ENCODE results near the gene CAMKK1. TPM values are rescaled to one million over a fixed set of nuclear protein-coding genes. Genes with fewer than 3 reads are reported as not detected.
A peak's percentile ranks its signal among the peaks of the same experiment; 100 is the strongest.

The CAMKK1 gene
- total RNA-seq, 2 experiments from 2014 or later, result 3.4 to 4.0 TPM

DNA sequence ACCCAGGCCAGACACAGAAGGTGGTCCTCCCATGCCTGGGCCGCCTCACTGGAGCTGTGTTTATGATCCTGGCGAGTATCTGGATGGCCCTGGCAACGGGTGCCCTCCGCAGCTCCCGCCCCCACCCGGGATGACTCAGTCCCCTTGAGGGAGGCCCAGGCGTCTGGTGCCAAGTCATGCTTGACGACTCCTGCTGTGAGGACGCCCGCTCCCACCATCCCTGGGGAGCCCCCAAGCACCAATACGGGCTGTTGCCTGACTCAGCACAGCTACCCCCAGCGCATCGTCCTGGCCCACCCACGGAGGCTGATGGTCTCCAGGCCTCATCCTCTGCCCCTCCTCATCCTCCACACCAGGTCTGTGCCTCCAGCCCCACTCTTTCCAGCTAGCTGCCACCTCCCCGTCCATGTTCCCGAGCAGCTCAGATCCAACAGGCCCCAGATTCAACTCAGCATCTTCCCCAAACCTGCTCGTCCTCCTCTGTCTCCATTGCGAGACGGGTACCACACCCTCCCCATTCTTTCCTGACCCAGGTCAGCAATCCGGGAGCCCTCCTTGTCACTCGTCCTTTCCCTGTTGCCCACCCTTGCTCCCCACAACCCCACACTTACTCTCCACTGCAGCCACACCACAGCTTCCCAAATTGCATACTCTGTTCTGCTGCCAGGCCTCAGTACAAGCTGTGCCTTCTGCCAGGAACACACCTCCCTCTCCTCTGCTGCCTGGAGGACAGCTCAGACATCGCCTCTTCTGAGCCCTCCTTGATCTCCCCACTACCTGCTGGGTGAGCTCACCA, 2.6 kb downstream of the CAMKK1 start:
- CTCF ChIA-PET, result interaction anchor here (0.9 to 2.0 kb wide), 5 partner anchors 9 to 153 kb away, joined by 3 to 9 read pairs (median 7); partner anchors contain the start of gene NCBP3
- Mint-ChIP-seq H3K4me1 (peaks cover 66% of the 10 kb centered on the region), H3K36me3 (ENCODE audit: low read depth) (no peaks in the 10 kb centered on the region), H3K27me3 (peaks cover 7% of the 10 kb centered on the region), H3K4me3 (no peak overlapping the region), H3K9me3 (no peaks in the 10 kb centered on the region), H3K27ac (peak overlapping the region; percentile 10)
- no peak for DNase-seq
- POLR2A ChIA-PET, result no interaction called here

- Mint-ChIP-seq H3K4me1 (peaks cover 61% of the 10 kb centered on the region), H3K36me3 (ENCODE audit: low read depth) (no peaks in the 10 kb centered on the region), H3K9me3 (no peaks in the 10 kb centered on the region), H3K4me3 (no peak overlapping the region), H3K27me3 (peaks cover 7% of the 10 kb centered on the region), H3K27ac (peak overlapping the region; percentile 5)
- no peak for DNase-seq
- POLR2A ChIA-PET, result no interaction called here
- CTCF ChIA-PET, result interaction anchor here (1.2 to 2.0 kb wide), 4 partner anchors 10 to 43 kb away, joined by 3 to 9 read pairs (median 8); partner anchors contain the start of gene NCBP3
These were observed 3.4 kb downstream of the CAMKK1 start for GRCh38 chr17:3889325-3890012.

GRCh38 chr17:3888343-3889171, 4.3 kb downstream of the CAMKK1 start:
- no peak overlapping the region for H3K4me3 Mint-ChIP-seq
- no peak for DNase-seq

GRCh38 chr17:3887804-3888203, 5.0 kb downstream of the CAMKK1 start:
- H3K4me3 Mint-ChIP-seq, result no peak overlapping the region
- no peaks in the 10 kb centered on the region for H3K36me3 Mint-ChIP-seq (ENCODE audit: low read depth)
- H3K9me3 Mint-ChIP-seq, result no peaks in the 10 kb centered on the region
- no peak for DNase-seq
- POLR2A ChIA-PET, result no interaction called here
- CTCF ChIA-PET, result interaction anchor here (0.6 kb wide), 1 partner anchor 42 kb away, joined by 7 read pairs; the partner anchor contains the start of gene NCBP3
- H3K27me3 Mint-ChIP-seq, result peaks cover 7% of the 10 kb centered on the region
- H3K27ac Mint-ChIP-seq, result peak overlapping the region; percentile 72
- peaks cover 49% of the 10 kb centered on the region for H3K4me1 Mint-ChIP-seq

More at GRCh38 chr17:3888343-3889171, 4.3 kb downstream of the CAMKK1 start:
- ChIA-PET POLR2A (no interaction called here), CTCF (interaction anchor here (1.6 to 2.0 kb wide), 2 partner anchors 26 to 42 kb away, joined by 8 to 9 read pairs; partner anchors contain the start of gene NCBP3)
- peaks cover 52% of the 10 kb centered on the region for H3K4me1 Mint-ChIP-seq
- H3K27ac Mint-ChIP-seq, result no peak overlapping the region
- H3K27me3 Mint-ChIP-seq, result peaks cover 7% of the 10 kb centered on the region
- H3K9me3 Mint-ChIP-seq, result no peaks in the 10 kb centered on the region
- no peaks in the 10 kb centered on the region for H3K36me3 Mint-ChIP-seq (ENCODE audit: low read depth)

GRCh38 chr17:3887394-3887793, 5.5 kb downstream of the CAMKK1 start:
- Mint-ChIP-seq H3K9me3 (no peaks in the 10 kb centered on the region), H3K27me3 (peaks cover 7% of the 10 kb centered on the region), H3K36me3 (ENCODE audit: low read depth) (no peaks in the 10 kb centered on the region), H3K4me3 (peak overlapping the region; percentile 23), H3K27ac (peak overlapping the region; percentile 83), H3K4me1 (peaks cover 49% of the 10 kb centered on the region)
- ChIA-PET CTCF (interaction anchor here (0.6 kb wide), 1 partner anchor 41 kb away, joined by 7 read pairs; the partner anchor contains the start of gene NCBP3), POLR2A (no interaction called here)
- DNase-seq, result no peak

GRCh38 chr17:3886776-3887175, 6.1 kb downstream of the CAMKK1 start:
- DNase-seq, result peak; percentile 28
- POLR2A ChIA-PET, result no interaction called here
- H3K4me3 Mint-ChIP-seq, result peak overlapping the region; percentile 23
- no peaks in the 10 kb centered on the region for H3K9me3 Mint-ChIP-seq
- CTCF ChIA-PET, result no interaction called here
- peaks cover 7% of the 10 kb centered on the region for H3K27me3 Mint-ChIP-seq
- peaks cover 44% of the 10 kb centered on the region for H3K4me1 Mint-ChIP-seq
- peak overlapping the region; percentile 83 for H3K27ac Mint-ChIP-seq
- H3K36me3 Mint-ChIP-seq (ENCODE audit: low read depth), result no peaks in the 10 kb centered on the region

GRCh38 chr17:3885970-3886369, 6.9 kb downstream of the CAMKK1 start:
- no peak overlapping the region for H3K4me3 Mint-ChIP-seq
- H3K9me3 Mint-ChIP-seq, result no peaks in the 10 kb centered on the region
- DNase-seq, result no peak
- peaks cover 36% of the 10 kb centered on the region for H3K4me1 Mint-ChIP-seq
- no peaks in the 10 kb centered on the region for H3K27me3 Mint-ChIP-seq
- POLR2A ChIA-PET, result no interaction called here
- peak overlapping the region; percentile 55 for H3K27ac Mint-ChIP-seq
- no peaks in the 10 kb centered on the region for H3K36me3 Mint-ChIP-seq (ENCODE audit: low read depth)
- CTCF ChIA-PET, result interaction anchor here (2.5 kb wide), 1 partner anchor 25 kb away, joined by 5 read pairs; no protein-coding TSS in a partner anchor

DNA sequence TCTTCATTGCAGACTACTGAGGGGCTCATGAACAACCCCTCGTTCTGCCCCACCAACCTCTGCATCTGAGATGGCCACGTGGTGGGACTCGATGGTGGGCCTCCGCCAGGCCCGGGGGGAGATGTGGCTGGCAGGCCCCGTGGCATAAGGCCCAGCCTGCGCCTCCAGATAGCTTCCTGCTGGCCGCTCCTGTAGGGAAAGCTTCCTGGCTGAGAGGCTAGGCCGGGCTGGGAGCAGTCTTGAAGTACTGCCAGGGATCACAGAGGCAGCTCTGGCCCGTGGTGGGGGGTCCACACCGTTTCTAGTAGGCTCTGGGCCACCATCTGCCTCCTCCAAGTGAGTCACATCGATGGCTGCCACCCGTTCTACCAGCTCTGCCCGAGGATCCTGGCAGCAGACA, 7.6 kb downstream of the CAMKK1 start:
- no peaks in the 10 kb centered on the region for H3K36me3 Mint-ChIP-seq (ENCODE audit: low read depth)
- H3K9me3 Mint-ChIP-seq, result no peaks in the 10 kb centered on the region
- no peak overlapping the region for H3K4me3 Mint-ChIP-seq
- H3K27me3 Mint-ChIP-seq, result no peaks in the 10 kb centered on the region
- no peak for DNase-seq
- H3K4me1 Mint-ChIP-seq, result peaks cover 32% of the 10 kb centered on the region
- H3K27ac Mint-ChIP-seq, result no peak overlapping the region
- CTCF ChIA-PET, result interaction anchor here (0.6 to 2.5 kb wide), 5 partner anchors 22 to 147 kb away, joined by 3 to 9 read pairs (median 4); no protein-coding TSS in a partner anchor
- POLR2A ChIA-PET, result no interaction called here

GRCh38 chr17:3884188-3884587, 8.7 kb downstream of the CAMKK1 start:
- H3K4me3 Mint-ChIP-seq, result no peak overlapping the region
- no peaks in the 10 kb centered on the region for H3K9me3 Mint-ChIP-seq
- H3K36me3 Mint-ChIP-seq (ENCODE audit: low read depth), result no peaks in the 10 kb centered on the region
- no peak for DNase-seq
- POLR2A ChIA-PET, result no interaction called here
- no peaks in the 10 kb centered on the region for H3K27me3 Mint-ChIP-seq
- CTCF ChIA-PET, result interaction anchor here (1.0 to 2.5 kb wide), 7 partner anchors 21 to 146 kb away, joined by 3 to 9 read pairs (median 4); no protein-coding TSS in a partner anchor
- H3K27ac Mint-ChIP-seq, result no peak overlapping the region
- H3K4me1 Mint-ChIP-seq, result peaks cover 28% of the 10 kb centered on the region

- CTCF ChIA-PET, result interaction anchor here (0.7 kb wide), 1 partner anchor 19 kb away, joined by 5 read pairs; no protein-coding TSS in a partner anchor
- peaks cover 13% of the 10 kb centered on the region for H3K4me1 Mint-ChIP-seq
These were observed 10.6 kb downstream of the CAMKK1 start for GRCh38 chr17:3882276-3882675.

GRCh38 chr17:3880983-3881382, 11.9 kb downstream of the CAMKK1 start:
- POLR2A ChIA-PET, result no interaction called here
- Mint-ChIP-seq H3K36me3 (ENCODE audit: low read depth) (no peaks in the 10 kb centered on the region), H3K9me3 (no peaks in the 10 kb centered on the region), H3K27ac (no peak overlapping the region), H3K4me1 (peaks cover under 1% of the 10 kb centered on the region), H3K4me3 (no peak overlapping the region), H3K27me3 (no peaks in the 10 kb centered on the region)
- no peak for DNase-seq
- CTCF ChIA-PET, result interaction anchor here (1.4 to 2.5 kb wide), 2 partner anchors 16 to 35 kb away, joined by 5 to 7 read pairs; partner anchors contain the start of gene NCBP3

More at GRCh38 chr17:3882276-3882675, 10.6 kb downstream of the CAMKK1 start:
- DNase-seq, result no peak
- POLR2A ChIA-PET, result no interaction called here
- Mint-ChIP-seq H3K36me3 (ENCODE audit: low read depth) (no peaks in the 10 kb centered on the region), H3K27me3 (no peaks in the 10 kb centered on the region), H3K4me3 (no peak overlapping the region), H3K9me3 (no peaks in the 10 kb centered on the region), H3K27ac (no peak overlapping the region)
